ENCODE data around the gene NDE1. TPM values are rescaled to one million over a fixed set of nuclear protein-coding genes. Genes with fewer than 3 reads are reported as not detected.

Gene NDE1
- total RNA-seq, 2 donors from 2014 or later, result 38.5 to 50.3 TPM

GRCh38 chr16:15658149-15658548 lies 8.1 kb downstream of the NDE1 start:
- TF ChIP-seq CTCF (IDR thresholded peaks at IDR 0.05), result no peak

GRCh38 chr16:15658556-15658955 lies 8.5 kb downstream of the NDE1 start:
- Histone ChIP-seq H3K4me3 (no peak overlapping the region), H3K9me3 (no peaks in the 10 kb centered on the region), H3K9ac (ENCODE audit: low read depth in 2 of 2, low read length in 2 of 2) (no peak overlapping the region), H3K36me3 (no peaks in the 10 kb centered on the region), H3K27ac (no peak overlapping the region), H3K4me1 (no peaks in the 10 kb centered on the region), H3K27me3 (no peaks in the 10 kb centered on the region)
- no peak for TF ChIP-seq CTCF (IDR thresholded peaks at IDR 0.05)
- no peak for DNase-seq
- intact Hi-C loops (cut with DNase I), result no loop called here

More at GRCh38 chr16:15658149-15658548, 8.1 kb downstream of the NDE1 start:
- Histone ChIP-seq H3K27me3 (no peaks in the 10 kb centered on the region), H3K36me3 (no peaks in the 10 kb centered on the region), H3K4me1 (no peaks in the 10 kb centered on the region), H3K9me3 (no peaks in the 10 kb centered on the region), H3K4me3 (no peak overlapping the region), H3K27ac (no peak overlapping the region), H3K9ac (ENCODE audit: low read depth in 2 of 2, low read length in 2 of 2) (peak overlapping the region in 1 of 2 donors; percentile 0)
- intact Hi-C loops (cut with DNase I), result no loop called here
- DNase-seq, result no peak

GRCh38 chr16:15660203-15660601 lies 10.2 kb downstream of the NDE1 start:
- Histone ChIP-seq H3K36me3 (no peaks in the 10 kb centered on the region), H3K4me3 (no peak overlapping the region), H3K9me3 (no peaks in the 10 kb centered on the region), H3K9ac (ENCODE audit: low read depth in 2 of 2, low read length in 2 of 2) (no peak overlapping the region), H3K4me1 (no peaks in the 10 kb centered on the region), H3K27ac (no peak overlapping the region), H3K27me3 (no peaks in the 10 kb centered on the region)
- intact Hi-C loops (cut with DNase I), result no loop called here
- TF ChIP-seq CTCF (IDR thresholded peaks at IDR 0.05), result no peak
- DNase-seq, result no peak

- Histone ChIP-seq H3K4me1 (no peaks in the 10 kb centered on the region), H3K27ac (no peak overlapping the region), H3K4me3 (no peak overlapping the region), H3K36me3 (no peaks in the 10 kb centered on the region), H3K9ac (ENCODE audit: low read depth in 2 of 2, low read length in 2 of 2) (no peak overlapping the region), H3K9me3 (no peaks in the 10 kb centered on the region), H3K27me3 (no peaks in the 10 kb centered on the region)
- no peak for DNase-seq
- intact Hi-C loops (cut with DNase I), result no loop called here
- no peak for TF ChIP-seq CTCF (IDR thresholded peaks at IDR 0.05)
Measured at GRCh38 chr16:15665107-15665506, 15.1 kb downstream of the NDE1 start.

- Histone ChIP-seq H3K9ac (ENCODE audit: low read depth in 2 of 2, low read length in 2 of 2) (no peak overlapping the region), H3K36me3 (no peaks in the 10 kb centered on the region), H3K27ac (no peak overlapping the region), H3K9me3 (no peaks in the 10 kb centered on the region), H3K27me3 (no peaks in the 10 kb centered on the region), H3K4me1 (no peaks in the 10 kb centered on the region), H3K4me3 (no peak overlapping the region)
- DNase-seq, result no peak
- no peak for TF ChIP-seq CTCF (IDR thresholded peaks at IDR 0.05)
- intact Hi-C loops (cut with DNase I), result no loop called here
Measured at GRCh38 chr16:15667091-15667742, 17.2 kb downstream of the NDE1 start.
